ENCODE measurements around the gene MMRN2.
"Not testable (repeated sequence)": the region's sequence is repeated elsewhere in the genome, so short reads cannot be mapped to it uniquely, and the experiment has no call there.

MMRN2 gene

DNA sequence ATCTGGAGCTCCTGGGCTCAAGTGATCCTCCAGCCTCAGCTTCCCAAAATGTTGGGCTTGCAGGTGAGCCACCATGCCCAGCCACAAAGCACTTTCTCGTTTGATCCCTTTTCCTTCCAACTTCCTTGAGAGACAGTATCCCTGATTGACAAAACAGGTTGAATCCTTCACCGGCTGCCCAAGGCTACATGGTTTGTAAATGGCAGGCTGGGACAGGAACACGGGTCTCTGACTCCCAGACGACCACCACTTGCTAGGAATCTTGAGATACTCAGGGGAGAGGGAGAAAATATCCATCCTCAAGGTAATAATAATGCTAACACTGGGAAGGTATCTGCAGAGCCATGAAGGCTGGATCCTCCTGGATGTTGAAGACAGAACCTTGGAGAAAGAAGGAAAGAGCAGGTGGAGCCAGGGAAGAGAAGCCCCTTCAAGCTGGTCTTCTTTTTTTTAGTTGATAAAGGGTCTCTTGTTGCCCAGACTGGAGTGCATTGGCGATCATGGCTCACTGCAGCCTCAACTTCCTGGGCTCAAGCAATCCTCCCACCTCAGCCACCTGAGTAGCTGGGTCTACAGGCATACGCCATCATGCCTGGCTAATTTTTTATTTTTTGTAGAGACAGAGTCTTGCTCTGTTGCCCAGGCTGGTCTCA lies 19.8 kb downstream of the MMRN2 start:
- no peak for DNase-seq

DNA sequence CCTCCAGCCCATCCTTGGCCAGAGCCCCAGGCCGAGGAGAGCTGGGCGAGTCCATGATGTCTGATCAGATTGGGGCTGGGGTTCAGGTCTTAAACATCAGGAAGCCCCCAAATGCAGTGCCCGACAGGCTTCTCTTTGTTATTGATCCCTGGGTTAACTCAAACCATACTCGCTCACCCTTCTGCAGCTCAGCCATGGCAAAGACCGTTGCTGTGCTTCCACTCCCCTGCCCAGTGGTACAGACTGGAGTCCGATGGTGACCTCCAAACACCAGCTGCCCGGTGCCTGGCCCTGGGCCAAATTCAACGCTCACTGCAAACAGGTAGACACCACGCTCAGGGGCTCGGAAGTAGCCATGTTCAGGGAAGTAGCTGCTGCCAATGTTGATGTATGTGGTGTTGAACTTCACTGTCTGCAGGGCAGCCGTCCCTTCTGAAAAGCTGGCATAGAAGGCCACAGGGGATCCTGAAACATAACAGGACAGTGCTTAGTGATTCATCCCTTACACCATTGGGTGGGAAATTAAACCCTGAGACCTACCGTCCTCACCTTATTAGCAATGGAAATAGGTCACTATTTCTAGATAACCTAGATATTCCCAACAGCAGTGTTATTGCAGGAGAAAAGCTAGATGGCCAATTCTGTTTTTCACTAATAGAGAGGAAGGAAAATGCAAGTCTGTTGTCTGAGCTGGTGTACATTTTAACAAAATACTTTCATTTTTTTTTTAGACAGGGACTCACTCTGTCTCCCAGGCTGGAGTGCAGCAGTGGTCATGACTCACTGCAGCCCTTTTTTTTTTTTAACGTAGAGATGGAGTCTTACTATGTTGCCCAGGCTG lies 20.5 kb downstream of the MMRN2 start:
- no peak for DNase-seq

DNA sequence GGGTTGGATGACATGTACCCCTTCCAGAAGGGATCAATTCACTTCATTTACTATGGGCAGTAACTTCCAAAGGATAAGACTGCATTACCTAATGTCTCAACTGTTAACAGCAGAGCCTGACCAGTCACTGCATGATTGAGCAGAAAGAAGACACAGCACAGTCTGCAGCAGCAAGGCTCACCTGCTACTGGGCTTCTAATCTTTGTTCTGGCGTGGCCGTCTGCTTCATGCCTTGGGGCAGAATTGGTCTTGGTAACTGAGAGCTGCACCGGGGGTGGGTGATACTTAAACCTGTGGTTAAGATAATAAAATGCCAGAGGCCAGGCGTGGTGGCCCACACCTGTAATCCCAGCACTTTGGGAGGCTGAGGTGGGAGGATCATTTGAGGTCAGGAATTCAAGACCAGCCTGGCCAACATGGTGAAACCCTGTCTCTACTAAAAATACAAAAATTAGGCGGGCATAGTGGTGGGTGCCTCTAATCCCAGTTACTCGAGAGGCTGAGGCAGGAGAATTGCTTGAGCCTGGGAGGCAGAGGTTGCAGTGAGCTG lies 23.2 kb downstream of the MMRN2 start:
- DNase-seq, result not testable (repeated sequence)

DNA sequence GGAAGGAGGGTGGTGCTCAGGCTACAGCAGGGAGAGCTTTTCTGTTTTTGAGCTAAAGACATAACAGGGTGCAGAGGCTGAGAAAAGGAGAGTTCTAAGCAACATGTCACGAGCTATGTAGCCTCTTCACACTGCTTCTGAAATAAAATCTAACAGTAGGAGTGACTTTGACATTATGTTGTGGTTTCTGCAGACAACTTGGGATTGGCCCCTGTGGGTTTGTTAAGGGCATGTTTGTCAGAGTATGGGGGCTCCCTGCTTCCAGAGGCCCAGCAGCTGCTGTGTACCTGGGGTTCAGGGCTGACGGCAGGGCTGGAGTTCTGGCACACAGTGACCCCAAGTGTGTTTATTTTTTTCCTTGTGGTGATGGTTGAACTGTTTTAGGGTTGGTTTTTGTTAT lies 24.7 kb downstream of the MMRN2 start:
- no peak for DNase-seq

DNA sequence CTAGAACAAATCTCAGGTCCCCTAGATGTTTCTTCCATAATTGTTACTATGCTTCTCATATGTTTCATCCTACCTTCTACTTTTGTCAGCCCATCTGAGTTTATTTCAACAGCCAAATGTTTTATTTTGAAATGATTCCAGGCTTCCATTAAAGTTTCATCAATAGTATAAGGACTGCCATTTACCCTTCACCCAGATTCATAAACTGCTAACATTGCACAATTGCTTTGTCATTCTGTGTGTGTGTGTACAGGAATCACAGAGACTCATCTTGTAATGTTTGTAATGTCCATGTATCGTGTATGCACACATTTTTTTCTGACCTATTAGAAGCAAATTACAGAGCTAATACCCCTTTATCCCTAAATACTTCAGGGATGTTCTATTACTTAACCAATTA lies 25.5 kb downstream of the MMRN2 start:
- no peak for DNase-seq

DNA sequence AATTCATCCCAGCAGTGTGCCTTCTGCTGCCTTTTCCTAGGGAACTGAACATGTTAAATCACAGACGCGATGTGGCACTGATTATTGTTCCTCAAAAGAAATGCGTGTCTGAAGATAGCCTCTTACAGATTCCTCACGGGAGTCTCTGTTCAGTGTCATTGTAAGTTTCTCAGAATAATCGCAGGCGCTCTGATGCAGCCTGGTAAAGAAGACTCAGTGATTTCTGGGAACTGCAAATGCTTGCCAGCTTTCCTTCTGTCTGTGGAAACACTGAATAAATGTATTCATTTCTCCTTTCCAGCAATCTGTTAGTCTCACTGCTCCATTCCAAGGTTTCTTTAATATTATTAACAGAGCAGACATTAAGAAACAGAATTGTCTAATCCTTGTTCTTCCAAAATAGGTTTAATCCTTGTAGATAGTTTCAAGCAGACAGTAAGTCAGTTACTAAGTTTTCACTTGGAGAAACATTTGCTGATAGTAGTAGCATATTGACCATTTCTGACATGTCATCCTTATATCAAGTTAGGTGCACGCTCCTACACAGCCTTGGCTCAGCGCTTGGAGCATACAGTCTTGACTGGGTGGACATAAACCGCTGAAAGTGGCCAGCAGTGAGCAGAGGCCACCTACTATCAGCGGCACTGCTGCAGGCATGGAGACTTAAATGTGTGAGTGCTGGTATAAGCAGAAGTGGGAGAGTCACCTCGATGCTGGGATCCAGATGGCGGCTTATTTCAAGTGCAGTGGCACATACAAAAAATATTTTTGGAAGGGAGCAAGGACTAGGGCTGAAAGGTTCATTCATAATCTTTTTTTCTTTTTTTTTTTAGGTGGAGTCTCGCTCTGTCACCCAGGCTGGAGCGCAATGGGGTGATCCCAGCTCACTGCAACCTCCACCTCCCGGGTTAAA lies 27.7 kb downstream of the MMRN2 start:
- no peak for DNase-seq

DNA sequence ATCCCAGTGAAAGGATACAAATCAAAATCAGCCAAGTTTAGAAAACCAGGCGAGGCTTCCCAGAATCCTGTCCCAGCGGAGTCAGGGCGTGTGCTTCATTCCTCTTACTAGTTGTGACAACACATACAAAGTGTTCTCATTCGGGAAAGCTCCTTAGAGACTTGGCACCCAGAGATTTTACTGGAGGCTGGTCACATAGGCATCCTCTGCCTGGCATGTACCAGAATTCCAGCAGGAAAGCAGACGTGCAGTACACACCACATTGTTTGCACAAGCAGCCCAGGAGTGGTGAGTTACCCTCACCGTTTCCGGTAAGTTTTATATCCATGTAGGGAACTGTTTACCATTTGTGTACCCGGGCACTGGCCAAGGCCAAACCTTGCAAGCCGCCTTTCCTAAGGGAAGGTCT lies 34.9 kb downstream of the MMRN2 start:
- DNase-seq, result no peak

DNA sequence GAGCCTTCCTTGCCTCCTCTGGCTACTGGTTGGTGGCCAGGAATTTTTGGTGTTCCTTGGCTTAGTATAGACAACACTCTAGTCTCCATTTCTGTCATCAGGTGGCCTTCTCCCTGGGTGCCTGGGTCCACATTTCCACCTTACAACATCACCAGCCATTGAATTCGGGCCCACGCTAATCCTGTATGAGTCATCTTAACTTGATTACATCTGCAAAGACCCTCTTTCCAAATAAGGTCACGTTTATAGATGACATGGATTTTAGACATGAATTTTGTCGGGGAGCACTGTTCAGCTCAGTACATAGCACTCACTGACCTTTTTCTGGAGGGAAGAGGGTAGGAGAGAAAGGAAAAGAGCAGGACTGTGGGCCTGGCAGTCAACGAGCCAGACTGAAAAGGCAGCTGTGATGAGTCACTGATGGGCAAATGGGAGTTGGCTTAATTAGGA lies 39.4 kb downstream of the MMRN2 start:
- no peak for DNase-seq

DNA sequence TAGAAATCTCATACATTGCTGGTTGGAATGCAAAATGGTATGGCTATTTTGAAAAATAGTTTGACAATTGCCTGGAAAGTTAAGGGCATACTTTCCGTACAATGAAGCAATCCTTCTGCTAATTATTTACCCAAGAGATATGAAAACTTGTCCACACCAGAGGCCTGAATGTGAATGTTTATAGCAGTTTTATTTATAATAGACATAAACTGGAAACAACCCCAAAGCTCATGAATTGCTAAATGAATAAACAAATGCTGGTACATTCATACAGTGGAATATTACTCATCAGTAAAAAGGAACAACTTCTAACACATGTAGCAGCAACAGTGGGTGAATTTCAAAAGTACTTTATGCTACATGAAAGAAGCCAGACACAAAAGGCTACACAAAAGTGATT lies 42.7 kb downstream of the MMRN2 start:
- DNase-seq, result no peak

DNA sequence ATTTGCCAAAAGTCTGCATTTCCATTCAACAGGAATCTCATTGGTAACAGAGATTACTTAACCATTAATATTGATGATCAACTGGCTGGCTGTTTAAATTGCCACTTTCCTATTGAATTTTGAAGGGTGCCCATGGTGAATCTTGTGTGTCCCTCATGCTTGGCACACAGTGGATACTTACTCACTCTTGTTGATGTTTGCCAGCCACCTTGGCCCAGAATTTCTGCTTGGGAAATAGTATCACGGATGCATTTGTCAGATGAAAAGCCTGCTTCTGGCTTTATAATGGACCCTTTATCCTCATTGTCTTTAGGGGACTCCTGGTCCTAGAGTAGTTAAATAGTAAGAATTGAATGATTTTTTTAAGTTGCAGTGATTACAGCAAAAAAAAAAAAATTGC lies 52.0 kb downstream of the MMRN2 start:
- DNase-seq, result no peak

DNA sequence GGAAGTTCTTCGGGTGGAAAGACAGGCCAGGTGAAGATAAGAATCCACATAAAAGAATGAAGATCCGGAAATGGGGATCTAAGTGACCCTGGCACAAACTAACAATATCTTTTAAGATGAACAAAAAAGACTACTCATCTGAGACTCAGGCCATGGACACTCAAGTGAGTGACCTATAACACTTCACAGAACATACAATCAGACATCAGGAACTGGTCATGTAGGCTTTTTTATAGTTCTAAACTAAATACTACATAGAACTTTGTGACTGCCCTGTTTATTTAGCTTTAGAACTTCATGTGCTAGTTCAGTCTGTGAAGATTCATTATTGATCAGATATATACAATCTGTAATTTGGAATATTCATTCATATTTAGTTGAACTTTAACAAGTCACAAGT lies 52.8 kb downstream of the MMRN2 start:
- no peak for DNase-seq

DNA sequence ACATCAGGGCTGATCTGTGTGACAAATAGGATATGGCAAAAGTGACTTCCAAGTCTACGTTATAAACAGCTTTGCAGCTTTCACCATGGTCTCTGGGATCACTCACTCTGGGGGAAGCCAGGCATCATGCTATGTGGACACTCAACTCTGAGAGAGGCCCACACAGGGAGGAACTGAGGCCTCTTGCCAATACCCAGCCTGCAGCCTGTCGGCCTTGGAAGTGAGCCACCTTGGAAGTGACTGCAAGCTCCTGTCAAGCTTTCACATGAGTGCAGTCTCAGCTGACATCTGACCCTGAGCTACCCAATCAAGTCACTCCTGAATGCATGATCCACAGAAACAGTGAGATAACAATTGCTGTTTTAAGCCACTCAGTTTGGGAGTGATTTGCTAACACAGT lies 56.5 kb downstream of the MMRN2 start:
- no peak for DNase-seq

DNA sequence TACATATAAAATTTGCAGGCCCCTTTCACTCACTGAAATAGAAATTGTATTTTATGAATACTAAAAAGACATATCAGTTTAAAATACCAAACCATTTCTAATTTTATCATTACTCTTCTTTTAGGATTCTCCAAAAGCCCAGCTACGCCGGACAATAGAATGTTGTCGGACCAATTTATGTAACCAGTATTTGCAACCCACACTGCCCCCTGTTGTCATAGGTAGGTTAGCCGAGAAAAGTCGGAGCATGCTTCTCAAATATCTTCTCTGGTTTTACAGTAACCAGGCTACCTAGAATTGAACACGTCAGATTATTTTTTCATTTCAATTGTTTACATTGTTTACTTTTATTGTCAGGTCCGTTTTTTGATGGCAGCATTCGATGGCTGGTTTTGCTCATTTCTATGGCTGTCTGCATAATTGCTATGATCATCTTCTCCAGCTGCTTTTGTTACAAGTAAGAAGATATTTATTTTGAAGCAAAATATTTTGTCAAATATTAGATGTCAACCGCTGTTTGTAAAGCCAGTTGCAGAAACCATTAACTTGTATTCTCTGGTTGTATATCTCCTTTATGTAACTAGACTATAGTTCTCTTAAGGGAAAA lies 57.6 kb downstream of the MMRN2 start:
- DNase-seq, result peak; percentile 36

DNA sequence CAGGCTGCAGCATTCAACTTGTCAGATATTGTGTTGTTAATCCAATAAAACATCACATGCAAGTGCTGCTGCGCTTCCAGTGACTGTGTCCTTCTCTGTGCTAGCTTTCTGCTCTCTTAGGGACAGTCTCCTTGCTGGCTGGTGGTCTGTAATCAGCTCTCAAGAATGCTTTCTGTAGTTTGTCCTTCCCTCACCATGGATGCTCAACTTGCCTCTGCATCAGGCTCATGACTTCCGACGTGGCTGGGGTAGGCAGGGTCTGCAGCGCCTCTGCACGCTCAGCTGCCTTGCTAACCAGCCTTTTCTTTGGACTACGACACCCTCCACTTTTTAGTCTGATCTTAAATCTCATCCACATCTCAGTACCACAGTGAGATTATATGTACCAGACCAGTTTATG lies 58.3 kb downstream of the MMRN2 start:
- no peak for DNase-seq

DNA sequence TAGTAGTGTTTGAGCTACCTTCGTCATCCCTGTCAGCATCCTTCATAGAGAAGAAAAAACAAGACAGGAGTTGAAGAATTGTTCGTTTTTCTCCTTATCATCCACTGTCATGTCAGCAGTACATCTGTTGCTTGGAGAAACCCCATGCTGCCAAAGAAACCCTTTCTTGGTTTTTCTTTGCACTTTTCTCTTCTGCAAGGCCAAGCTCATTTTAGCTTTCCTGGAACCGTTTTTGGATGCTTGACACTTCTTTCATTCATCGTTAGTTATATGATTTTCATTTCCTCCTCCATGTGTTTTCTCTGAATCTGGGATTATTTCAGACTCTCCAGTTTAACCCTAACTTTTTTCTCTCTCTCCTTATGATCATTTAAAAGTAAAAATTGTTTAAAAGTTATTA lies 58.9 kb downstream of the MMRN2 start:
- no peak for DNase-seq

DNA sequence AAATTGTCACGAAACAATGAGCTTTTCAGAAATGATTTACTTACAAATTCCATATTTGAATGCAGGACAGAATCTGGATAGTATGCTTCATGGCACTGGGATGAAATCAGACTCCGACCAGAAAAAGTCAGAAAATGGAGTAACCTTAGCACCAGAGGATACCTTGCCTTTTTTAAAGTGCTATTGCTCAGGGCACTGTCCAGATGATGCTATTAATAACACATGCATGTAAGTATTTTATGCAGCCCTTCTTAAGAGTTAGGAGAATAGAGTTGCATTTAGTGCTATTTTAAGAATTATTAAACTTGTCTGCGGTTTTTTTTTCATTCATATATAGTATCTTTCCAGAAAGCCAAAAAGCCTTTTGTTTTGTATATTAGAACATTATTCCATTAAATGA lies 67.4 kb downstream of the MMRN2 start:
- DNase-seq, result no peak

DNA sequence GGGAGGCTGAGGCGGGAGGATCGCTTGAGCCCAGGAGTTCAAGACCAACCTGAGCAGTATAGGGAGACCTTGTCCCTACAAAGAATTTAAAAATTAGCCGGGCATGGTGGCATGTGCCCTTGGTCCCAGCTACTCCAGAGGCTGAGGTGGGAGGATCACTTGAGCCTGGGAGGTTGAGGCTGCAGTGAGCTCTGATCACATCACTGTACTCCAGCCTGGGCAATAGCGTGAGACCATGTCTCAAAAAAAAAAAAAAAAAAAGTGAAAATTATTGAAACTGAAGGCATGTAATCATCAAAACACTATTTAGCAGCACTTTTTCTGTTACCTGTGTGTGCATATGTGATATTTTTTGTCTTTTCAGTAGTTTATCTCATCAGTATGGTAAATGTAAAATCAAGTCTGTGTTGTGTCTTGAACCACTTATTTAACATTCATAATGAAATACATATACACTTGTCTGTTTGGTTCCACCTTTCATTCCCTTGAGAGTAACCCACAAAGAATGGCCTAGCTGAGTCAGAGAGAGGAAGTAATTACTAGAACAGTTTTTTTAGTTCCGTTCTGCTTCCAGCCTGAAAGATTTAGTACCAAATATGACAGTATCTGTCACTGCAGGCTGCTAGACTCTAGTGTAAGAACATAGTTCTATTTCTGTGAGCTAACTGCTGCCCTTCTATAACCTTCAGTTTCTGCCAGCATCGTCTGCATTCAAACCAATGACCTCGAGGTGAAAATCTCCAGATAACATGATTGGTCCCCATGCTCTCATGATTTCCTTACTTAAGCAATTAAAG lies 68.6 kb downstream of the MMRN2 start:
- no peak for DNase-seq

Measured in activated gamma-delta T cell treated with Interleukin-2 at 50 U/mL for 16 hours (primary cell).